Epithelial cell of proximal tubule (primary cell): ENCODE measurements around the gene CERS5. TPM values are rescaled to one million over a fixed set of nuclear protein-coding genes. Genes with fewer than 3 reads are reported as not detected.

Experiments
- DNase-seq: peaks from one replicate; pipeline ENCODE4 v3.0.0-alpha.2; 2011; ENCODE audit warnings: low read depth
- H3K4me3 ChIP-seq: 2 replicates; pipeline ENCODE4 v1.5.1; 2011; ENCODE audit warnings: low read depth, mild to moderate bottlenecking, low read length
- total RNA-seq: library from RNA; depleted of rRNA; stranded (reverse); fragments of >200 nt; gene quantifications from 2 replicates; pipeline ENCODE4 v1.2.3, GENCODE V29; 2015
- TF ChIP-seq, protein P1 (sequence below): conservative IDR thresholded peaks from 2 replicates; pipeline ENCODE4 v1.5.1; 2012; ENCODE audit warnings: low read depth, mild to moderate bottlenecking, low read length

Gene CERS5
- total RNA-seq, 1 donor from 2014 or later = 31.1 TPM

DNA sequence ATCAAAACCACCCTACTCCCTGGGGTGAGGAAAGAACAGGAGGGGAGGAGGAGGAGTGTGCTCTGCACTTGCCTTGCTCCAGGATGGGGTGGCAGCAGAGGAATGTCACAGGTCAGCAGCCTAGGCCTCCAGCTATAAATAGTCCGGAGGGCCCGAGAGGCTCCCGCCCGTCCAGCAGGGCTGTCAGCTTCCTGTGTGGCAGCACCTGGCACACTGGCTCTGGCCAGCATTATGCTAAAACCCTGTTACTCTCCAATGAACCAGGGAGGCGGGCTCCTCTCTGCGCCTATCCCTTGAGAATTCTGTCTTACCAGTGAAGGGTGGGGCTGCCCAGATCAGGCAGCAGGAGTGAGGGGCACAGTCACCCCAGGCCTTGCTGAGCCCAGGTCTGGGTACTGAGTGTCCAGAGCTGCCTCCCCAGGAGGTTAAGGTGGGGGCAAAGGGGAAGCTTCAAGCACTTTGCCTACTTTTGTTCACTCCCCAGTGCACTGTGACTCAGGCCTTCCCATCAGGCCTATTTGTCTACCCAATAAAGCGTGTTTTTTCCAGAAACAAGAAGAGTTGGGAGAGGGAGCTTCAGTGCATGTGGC, 56.3 kb downstream of the CERS5 start:
- H3K4me3 ChIP-seq = peak overlapping the region; percentile 47

DNA sequence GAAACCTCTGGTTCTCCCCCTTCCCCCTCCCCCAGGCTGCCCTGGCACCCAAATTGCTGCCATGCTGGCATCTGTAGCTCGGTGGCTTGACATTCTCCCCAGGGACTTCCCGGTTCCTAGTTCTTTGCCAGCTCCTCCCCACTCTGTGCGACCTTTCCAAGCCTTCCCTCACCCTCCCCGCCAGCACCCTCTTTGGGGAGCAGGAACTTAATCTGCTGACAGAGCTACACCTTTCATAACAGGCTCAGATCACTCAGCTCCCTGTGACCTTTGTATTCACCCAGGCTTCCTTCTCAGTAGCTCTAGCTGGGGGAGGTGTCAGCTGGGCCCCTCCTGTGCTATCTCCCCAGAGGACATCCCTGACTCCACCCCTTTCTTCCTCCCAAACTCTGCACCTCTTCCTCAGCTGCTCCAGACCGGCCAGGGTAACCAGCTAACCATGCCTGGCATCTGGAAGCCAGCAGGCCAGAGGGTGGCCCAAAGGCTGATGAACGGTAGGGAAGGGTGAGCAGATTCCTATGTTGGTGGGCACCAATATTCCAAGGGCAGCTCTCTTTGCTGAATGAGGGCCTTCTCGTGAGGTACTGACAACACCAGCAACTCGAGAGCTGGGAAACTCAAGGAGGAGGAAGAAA, 56.9 kb downstream of the CERS5 start:
- no peak for DNase-seq
- H3K4me3 ChIP-seq = peak overlapping the region; percentile 47
- TF ChIP-seq, protein P1, sequence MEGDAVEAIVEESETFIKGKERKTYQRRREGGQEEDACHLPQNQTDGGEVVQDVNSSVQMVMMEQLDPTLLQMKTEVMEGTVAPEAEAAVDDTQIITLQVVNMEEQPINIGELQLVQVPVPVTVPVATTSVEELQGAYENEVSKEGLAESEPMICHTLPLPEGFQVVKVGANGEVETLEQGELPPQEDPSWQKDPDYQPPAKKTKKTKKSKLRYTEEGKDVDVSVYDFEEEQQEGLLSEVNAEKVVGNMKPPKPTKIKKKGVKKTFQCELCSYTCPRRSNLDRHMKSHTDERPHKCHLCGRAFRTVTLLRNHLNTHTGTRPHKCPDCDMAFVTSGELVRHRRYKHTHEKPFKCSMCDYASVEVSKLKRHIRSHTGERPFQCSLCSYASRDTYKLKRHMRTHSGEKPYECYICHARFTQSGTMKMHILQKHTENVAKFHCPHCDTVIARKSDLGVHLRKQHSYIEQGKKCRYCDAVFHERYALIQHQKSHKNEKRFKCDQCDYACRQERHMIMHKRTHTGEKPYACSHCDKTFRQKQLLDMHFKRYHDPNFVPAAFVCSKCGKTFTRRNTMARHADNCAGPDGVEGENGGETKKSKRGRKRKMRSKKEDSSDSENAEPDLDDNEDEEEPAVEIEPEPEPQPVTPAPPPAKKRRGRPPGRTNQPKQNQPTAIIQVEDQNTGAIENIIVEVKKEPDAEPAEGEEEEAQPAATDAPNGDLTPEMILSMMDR = no peak

More for the DNA sequence above, 56.3 kb downstream of the CERS5 start:
- DNase-seq = peak; percentile 74
- TF ChIP-seq, protein P1 = no peak

- DNase-seq = no peak
- TF ChIP-seq, protein P1 = no peak
- H3K4me3 ChIP-seq = peak overlapping the region; percentile 47
Measured at GRCh38 chr12:50109319-50109718, 57.9 kb downstream of the CERS5 start.

DNA sequence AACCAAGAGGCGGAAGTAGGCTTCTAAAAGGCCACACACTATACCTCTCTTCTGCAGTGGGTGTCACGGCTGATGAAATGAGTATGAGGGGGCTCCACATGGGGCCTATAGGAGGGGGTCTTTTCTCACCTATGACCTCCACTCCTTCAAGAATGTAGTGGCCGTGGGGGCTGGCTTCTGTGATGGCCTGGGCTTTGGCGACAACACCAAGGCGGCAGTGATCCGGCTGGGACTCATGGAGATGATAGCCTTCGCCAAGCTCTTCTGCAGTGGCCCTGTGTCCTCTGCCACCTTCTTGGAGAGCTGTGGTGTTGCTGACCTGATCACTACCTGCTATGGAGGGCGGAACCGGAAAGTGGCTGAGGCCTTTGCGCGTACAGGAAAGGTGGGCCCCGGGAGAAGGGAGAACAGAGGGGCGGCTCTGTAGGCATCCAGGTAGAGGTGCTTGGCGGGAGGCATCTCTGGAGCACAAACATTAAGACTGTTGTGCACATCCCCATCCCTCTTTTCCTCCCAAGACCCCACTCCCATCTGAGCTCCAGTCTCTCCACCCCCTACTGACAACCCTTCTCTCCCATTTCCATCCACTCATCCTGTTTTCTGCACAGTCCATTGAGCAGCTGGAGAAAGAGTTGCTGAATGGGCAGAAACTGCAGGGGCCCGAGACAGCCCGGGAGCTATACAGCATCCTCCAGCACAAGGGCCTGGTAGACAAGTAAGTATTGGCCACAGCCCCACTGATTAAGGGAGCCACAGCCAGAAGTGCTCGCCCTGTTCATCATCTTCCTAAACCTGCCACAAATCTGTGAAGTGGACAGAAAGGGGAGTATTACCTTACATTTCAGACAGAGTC, 59.5 kb downstream of the CERS5 start:
- TF ChIP-seq, protein P1 = no peak
- no peak overlapping the region for H3K4me3 ChIP-seq
- DNase-seq = no peak

DNA sequence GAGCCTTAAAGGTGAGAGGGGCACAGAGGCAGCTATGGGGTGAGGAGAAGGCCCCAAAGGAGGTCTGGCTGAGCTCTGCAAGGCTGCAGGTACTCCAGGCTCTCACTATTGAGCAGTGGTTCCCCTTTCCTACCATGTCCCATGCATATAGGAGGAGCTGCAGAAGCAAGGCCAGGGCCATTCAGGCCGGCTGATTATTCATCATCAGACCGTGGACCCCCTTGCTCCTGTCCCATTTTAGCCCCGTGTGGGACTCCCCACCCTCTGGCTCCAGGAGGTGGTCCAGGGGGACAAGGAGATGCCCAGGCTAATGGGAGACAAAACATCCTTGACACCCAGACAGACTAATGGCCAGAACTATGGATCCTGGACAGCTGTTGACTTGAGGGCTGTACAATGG, 60.3 kb downstream of the CERS5 start:
- no peak overlapping the region for H3K4me3 ChIP-seq
- no peak for DNase-seq
- TF ChIP-seq, protein P1 = no peak

- no peak for DNase-seq
- H3K4me3 ChIP-seq = no peak overlapping the region
- TF ChIP-seq, protein P1 = no peak
Measured at GRCh38 chr12:50105913-50106450, 61.2 kb downstream of the CERS5 start.
